Cerebellar cortex (tissue), 1 donor: ENCODE data around the gene NR4A1.

ENCODE experiments used
- DNase-seq: peaks from one replicate; pipeline ENCODE4 v3.0.0-alpha.2; 2015; ENCODE audit warnings: low spot score

NR4A1 gene

DNA sequence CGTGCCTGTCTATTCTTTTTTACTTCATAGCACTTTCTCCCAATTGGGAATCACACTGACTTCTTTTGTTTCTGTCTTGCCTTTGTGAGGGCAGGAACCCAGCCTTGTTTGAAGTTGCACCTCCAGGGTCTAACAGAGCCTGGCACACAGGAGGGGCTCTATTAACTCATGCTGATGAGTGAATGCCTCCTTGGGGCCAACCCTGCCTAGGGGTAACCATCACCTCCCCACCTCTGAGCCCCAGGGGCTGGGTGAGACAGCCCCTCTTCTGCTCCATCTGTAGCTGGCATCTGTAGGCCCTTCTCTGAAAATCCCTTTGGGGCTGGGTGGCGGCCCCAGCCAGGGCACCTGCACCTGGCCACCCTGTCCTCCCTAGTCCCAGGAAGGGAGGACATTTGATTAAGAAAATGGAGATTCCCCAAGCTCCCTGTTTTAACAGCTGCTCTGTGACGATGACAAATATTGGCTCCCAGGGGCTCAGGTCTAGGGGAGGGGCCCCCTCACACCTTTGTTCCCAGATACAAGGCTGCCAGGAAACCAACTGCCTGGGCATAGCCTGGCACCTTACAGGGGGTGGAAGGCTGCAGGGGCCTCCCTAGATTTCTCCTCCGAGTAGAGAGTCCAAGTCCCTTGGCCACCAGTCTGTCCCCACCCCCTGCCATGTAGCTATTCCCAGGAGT, 32.7 kb upstream of the NR4A1 start:
- DNase-seq = no peak

DNA sequence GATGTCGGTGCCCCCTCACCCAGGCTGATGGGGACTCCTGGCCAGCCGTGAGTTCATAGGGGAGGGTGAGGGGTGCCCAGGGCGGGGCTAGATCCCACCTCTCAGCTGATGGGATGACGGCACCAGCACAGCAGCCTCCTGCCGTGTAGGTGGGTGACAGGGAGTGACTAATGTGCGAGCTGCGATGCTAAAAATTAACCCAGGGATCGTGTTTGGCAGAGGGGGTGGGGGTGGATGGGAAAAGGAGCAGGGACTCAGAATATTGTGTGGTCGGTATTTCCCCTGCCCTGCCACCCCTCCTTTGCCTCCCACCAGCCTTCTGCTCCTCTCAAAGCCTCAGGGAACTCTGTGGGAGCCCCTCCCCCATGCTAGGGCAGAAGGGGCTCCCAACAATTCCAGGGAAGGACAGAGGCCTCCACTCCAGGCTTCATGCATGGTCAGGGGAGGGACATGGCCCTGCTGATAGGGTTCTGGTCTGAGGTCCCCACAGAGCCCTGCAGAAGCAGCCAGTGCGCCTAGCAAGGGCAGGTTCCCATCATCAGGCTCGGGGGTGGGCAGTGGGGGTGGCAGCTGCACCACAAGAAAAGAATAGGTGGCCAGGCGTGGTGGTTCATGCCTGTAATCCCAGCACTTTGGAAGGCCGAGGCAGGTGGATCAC, 32.0 kb upstream of the NR4A1 start:
- DNase-seq = no peak

DNA sequence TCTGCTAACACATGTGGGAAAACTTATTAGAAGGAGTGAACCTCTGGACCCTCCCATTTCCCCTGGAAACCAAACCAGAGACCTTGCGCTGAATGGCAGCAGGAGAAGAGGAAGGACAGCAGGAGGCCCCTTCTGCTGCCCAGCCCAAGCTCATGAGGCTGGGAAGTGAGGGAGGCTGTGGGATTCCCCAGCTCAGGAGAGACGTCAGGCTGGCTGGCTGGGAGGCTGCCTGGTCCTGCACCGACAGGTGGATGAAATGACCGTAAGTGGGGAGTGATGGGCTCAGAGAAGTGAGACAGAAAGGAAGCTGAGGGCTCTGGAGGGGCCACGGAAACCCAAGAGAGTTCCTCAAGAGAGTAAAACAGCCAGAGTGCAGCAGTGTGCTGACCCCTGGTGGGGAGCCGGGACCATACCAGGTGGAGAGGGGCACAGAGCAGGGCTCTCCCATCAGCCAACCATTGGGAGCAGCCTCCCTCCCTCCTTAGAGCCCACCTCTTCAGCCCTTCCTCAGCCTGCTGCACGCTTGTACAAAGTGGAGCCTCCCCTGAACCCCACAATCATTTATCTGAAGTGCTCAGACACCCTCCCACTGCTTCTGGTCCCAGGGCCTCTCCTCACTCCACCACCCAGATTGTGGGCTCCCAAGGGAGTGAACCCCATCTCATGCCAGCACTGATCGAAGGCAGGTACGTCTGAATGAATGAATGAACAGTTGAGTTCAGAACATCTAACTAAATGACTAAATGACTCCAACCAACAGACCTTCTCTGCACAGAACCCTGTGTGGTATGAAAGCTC, 30.5 kb upstream of the NR4A1 start:
- peak; percentile 68 for DNase-seq

DNA sequence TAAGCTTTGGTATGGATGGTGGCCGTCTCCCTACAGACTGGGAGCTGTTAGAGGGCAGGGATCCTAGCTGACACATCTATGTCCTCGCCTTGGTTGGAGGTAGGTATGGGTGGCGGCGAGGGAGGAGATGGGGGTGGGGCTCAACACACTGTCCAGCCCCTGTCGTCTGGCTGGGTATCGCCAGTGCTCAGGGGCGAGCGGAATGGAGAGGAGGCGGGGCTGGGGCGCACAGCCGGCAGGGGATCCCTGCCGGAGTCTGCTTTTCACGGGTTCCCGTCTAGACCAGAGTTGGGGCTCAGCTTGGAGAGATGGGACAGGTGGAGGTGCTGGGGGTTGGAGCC, 28.4 kb upstream of the NR4A1 start:
- DNase-seq = no peak

DNA sequence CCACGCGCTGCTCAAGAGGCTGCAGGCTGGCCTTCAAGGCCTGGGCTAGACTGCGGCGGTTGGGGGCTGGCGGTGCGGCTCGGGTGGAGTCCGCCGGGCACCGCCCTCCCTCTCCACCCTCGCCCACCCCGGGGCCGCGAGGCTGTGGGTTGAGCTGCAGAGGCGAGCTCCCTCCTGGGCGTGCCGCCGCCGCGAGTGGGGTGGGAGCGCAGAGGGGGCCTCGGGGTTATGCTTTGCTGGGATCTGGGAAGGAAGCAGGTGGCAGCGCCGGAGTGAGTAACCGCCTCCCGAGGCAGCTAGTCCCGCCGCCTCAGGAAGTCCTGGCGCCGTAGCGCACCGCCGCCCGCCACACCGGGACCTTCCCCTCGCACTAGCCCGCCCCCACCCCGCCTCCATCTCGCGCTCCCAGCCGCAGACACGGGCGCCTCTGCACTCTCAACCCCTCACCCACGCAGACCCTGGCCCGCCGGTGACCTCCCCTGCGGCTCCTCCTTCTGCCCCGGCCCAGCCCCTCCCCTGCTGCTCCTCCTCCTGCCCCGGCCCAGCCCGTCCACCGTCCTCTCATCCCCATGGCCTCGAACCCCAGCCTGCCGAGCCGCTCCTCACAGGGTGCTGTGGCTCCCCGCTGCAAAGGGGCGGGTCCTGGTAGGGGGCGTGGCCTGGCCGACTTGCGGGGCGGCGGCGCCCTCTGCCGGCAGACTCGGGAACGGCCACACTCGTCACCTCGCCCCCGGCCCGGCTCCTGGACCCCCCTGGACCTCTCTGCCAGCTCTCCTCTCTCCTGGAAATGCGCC, 27.9 kb upstream of the NR4A1 start:
- DNase-seq = peak; percentile 65

DNA sequence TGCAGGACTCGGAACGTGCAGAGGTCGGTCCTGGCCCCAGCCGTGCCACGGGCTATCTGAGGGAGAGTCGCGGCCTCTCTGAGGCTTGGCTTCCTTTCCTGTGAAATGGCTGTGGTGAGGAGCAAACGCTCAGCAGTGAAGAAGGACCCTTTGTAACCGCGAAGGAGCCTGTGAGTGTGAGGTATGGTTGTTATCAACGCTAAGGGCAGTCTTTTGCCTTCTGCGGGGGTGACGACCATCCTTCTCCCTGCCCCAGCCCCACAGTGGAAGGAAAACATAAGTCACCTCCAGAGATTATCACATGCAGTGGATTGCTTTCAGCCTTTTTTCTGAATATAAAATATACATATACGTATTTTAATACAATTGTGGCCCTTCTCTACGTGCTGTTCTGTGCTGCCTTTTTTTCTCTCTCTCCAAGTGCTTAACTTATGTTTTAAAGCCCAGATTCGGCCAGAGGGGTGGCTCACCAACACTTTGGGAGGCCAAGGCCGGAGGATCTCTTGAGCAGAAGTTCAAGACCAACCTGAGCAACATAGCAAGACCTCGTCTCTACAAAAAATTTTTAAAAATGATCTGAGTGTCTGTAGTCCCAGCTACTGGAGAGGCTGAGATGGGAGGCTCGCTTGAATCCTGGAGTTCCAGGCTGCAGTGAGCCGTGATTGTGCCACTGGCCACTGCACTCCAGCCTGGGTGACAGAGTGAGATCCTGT, 27.1 kb upstream of the NR4A1 start:
- DNase-seq = no peak

DNA sequence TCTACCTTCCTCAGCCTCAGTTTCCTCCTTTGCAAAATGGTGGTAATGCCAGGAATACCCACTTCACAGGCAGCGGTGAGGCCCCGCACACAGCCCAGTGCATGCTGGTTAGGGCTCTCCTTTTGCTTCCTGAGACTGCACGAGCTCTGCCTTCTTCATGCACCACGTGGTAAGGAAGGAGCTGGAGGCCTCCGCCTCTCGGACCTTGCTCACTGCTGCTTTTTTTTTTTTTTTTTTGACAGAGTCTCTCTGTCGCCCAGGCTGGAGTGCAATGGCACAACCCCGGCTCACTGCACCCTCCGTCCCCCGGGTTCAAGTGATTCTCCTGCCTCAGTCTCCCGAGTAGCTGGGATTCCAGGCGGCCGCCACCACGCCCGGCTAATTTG, 26.4 kb upstream of the NR4A1 start:
- DNase-seq = no peak

DNA sequence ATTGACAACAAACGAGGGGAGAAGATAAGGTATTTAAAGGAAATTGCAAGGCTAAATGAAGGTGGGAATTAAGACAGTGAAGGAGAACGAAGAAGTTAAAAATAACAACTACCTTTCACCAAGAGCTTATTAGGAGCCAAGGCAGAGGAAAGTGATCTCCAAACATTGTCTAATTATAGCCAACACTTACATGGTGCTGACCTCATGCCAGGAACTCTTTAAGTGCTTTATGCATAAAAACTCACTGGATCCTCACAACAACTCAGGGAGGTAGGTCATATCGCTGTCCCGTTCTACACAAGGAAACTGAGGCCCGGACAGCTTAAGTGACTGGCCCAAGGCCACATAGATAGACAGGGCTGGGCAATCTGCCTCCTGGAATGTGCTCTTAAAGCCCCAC, 25.0 kb upstream of the NR4A1 start:
- DNase-seq = no peak

DNA sequence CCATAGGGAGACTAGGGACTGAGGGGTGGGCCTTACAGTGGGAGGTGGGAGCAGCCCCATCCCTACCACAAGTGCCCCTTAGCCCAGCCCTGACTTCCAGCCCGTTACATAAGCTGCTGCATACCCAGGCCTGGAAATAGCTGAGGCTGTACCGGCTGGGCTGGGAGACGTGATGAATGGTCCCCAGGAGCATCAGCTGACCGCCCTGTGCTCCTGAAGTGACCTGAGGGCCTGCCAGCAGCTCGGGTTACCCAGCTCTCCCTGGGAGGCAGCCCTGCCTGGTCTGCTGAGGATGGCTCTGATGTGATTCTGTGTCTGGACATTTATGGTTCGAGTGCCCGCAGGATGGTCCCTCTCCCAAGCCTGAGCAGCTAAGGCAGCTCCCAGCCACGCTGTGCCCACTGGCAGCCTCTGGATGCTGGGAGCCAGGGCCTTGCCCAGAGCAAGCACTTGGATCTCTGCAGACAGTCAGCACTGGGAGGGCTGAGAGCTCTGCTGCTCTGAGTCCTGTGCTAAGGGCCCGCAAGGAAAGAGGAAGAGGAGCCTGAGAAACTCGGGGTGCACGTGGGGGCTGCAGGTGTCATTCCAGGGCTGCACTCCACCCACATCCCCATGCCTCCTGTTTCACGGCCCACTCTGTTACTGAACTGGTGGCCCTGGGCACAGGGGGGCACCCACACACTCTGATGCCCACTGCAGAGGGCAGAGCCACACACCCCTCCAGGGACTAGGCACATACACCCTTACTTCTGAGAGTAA, 24.0 kb upstream of the NR4A1 start:
- no peak for DNase-seq

DNA sequence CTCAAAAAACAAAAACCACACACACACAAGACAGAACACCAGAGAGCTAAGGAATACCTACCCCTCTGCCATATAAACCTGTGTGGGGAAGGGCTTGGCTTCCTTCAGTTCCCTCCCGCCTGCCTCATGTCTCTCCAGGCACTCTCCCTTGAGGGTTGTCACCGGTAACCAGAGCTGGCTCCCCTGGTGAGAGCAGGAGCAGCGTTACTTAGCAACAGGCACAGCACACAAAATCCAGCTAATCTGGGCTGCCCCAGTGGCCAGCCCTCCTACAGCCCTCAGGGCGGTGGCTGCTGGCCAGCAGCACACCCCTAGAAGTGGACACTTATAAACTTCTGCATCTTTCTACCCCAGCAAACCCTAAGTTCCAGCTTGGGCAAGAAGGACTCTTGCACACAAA, 21.6 kb upstream of the NR4A1 start:
- no peak for DNase-seq

DNA sequence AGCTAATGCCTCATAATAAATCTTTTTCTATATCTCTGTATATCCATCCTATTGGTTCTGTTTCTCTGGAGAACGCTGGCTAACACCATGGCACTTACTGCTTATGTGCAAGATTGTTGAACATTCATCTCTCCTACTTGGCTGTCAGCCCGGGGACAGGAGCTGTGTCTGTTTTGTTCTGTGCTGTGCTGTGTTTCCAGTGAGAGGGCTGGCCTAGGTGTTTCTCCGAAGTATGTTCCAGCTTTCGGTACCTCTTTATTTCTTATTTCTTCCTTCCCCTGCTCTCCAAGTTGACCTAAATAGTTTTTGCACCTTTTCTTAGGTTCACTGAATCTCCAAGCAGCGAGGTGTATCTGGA, 18.8 kb upstream of the NR4A1 start:
- DNase-seq = peak; percentile 84

DNA sequence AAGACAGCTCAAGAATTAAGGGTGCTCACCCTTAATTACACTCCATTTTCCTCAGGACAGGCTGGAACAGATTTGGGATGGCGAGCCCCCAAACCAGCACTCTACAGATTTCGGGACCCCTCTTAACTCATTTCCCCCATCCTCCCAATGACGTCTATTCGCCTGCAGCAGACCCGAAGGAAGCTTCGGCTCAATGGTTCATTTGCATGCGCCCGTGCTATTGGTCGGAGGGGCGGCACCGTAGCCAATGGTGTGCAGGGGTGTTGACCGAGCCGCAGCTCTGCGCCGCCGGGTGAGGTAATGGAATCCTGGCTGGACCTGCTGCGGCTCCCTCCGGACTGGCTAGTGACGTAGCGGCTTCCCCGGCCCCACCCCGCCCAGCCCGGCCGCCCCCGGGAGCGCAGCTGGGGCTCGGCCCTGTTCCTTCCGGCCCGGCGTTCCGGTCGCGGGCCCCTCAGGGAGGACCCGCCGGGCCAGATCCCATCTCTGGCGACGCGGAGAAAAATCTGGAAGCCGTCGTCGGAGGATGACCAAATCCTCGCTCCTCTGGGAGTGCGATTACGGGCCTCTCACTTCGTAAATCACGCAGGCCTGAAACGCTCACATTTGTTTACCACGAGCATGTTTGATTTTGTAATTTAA, 18.3 kb upstream of the NR4A1 start:
- peak; percentile 98 for DNase-seq

DNA sequence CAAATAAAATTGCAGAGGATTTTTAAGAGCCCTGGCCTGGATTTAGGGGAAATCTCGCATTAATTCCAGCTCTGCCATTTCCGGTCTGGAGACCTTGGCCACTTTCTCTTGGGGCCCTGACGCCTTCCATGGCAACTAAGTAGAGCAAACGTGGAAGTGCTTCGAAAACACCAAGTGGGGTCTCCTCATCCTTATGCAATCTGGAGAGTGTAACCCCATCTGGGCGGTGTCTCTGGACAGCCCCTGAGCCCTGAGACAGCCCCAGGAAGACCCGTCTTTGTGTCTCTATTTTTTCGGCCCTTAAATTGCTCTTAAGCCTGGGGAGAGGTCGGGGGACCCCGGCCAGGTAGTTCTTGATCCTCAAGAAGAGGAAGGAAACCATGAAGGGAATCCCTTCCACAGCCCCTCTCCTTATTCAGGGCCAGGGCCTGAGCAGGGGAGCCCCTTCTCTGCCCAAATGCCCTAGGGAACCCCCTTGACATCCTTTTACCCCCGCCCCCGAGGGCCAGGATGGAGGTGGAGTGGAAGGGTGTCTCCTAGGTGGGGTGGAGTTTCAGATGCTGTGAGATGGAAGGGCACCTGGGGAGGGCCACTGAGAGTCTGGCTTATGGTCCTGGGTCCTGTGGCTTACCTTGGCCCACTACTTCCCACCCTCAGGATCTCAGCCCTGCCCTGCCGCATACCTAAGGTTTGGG, 17.6 kb upstream of the NR4A1 start:
- DNase-seq = no peak

DNA sequence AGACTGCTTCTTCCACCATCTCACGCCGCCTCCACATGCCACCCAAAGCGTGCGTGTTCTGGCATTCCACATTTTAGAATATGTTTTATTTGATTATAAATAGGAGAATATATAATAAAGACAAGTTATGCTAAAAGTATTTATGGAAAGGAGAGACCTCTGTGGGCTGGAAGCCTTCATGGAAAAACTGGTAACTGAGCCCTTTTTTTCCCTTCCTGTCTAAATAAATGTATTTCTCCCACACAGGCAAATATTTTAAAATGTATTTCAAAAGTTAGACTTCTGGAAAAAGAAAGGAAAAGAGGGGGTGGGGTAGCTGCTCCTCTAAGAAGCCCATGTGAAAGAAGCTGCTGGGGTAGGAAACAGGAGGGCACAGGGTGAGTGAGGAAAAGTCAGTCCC, 16.1 kb upstream of the NR4A1 start:
- no peak for DNase-seq

DNA sequence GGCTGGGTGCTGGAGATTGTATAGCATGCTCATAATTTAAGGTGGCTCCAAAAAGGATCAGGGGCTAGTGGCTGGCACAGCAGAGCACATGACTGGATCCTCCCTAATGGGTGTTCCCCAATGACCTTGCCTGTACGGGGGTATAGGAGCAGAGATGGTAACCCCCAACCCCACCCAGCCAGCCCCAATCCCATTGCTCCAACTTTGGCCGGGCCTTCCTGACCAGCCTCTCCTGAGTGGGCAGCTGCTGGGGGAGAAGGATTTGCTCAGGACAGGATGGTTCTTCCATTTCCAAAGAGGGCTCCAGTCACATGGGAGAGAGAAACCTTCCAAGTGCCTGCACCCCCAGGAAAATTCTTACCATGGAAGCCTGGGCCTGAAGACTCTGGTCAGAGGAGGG, 15.3 kb upstream of the NR4A1 start:
- no peak for DNase-seq

DNA sequence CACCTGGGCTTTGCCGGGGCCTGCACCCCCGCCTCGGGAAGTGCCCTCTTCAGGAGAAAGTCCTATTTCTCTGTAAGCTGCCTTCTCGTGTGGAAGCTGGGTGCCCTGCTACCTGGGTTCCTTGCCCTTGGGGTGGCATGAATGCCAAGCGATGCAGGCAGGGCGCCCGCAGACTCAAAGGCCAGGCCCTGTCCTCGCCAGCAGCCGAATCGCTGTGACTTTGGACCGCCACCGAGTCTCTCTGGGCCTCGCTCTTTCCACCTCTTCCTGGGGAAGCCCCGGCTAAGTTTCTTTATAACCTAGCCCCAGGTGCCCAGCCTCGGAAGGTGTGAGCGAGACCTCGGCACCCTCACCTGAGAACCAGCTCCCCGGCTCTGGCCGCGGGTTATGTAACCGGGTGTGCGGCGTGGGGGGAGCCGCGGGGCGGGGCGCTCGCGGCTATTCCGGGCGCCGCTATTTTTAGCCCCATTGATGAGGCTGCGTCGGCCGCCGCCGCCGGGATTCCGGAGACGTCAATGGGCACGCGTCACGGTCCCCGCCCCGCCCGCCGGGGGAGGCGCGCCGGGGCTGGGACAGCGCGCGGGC, 14.6 kb upstream of the NR4A1 start:
- peak; percentile 83 for DNase-seq

DNA sequence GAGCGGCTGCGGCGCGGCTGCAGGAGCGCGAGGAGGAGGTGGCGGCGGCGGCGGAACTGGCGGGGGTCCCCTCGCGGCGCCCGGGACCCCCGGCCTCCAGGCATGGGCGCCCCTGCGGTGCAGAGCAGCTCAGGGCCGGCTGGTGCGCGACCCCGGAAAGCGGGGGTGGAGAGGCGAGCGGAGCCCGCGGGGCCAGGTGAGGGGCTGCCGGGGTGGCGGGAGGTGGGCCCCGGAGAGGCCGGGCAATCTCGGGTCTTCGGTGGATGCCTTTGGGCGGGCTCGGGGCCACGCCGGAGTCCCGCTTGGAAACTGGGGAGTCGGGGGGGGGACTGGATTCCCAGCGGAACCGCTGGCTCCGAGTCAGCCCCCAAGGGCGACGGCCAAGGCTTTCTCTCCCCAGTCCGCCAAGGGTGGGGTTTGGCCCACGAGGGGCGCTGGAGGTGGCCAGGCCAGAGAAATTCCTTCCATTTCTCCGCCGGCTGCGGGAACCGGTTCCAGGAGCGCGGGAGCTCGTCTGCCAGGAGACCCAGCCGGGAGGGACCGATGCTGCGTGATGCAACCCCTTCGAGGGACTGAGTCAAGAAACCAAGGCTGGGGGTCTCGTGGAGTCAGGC, 13.9 kb upstream of the NR4A1 start:
- no peak for DNase-seq

DNA sequence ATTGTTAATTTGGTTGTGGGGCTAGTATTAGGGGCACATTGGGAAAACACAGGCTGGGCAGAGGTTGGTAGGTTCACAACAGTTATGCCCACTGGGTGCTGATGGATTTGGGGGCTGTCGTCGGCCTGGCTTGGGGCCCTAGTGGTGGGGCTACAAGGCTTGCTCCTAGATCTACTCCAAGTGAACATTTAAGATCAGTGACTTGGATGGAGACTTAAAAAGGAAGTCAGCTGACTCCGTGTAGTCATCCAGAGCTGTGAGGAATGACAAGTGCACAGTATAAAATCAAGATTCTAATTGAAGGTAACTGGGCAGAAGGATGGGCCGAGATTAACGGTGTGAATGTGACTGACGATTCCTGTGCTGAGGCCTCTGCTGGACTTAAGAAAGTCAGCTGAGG, 12.8 kb upstream of the NR4A1 start:
- DNase-seq = no peak

DNA sequence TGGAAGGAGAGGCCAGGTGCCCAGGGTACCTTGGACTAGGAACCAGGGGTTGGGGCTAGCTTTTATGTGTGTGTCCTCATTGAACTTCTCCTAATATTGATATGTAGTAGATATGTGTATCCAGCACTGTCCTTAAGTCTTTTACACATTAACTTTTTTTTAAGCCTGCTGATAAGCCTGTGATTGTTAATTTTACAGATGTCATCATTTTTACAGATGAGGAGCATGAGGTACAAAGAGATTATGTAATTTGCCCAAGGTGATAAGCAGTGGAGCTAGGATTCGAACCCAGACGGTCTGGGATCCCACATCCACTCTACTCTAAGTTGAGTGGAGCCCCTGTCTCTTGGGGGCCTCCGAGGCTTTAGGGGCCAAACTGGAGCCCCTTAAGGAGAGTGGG, 10.2 kb upstream of the NR4A1 start:
- no peak for DNase-seq
